Left ventricle myocardium inferior (tissue), 1 donor: Measurements from ENCODE around the gene ARID1A. TPM values are rescaled to one million over a fixed set of nuclear protein-coding genes. Genes with fewer than 3 reads are reported as not detected.

Experiments
- DNase-seq: peaks from one replicate; pipeline ENCODE4 v3.0.0-alpha.2; 2020
- H3K27ac ChIP-seq: fragments of 200-600 bp; replicated peaks from 2 replicates; pipeline ENCODE4 v1.8.0; 2021
- H3K27me3 ChIP-seq: fragments of 200-600 bp; 2 replicates; pipeline ENCODE4 v1.8.0; 2021; ENCODE audit warnings: low read depth
- H3K36me3 ChIP-seq: fragments of 200-600 bp; 2 replicates; pipeline ENCODE4 v1.8.0; 2021
- H3K4me1 ChIP-seq: fragments of 200-600 bp; 2 replicates; pipeline ENCODE4 v1.8.0; 2021
- H3K4me3 ChIP-seq: fragments of 200-600 bp; 2 replicates; pipeline ENCODE4 v1.8.0; 2021; ENCODE audit warnings: mild to moderate bottlenecking, moderate library complexity
- H3K9me3 ChIP-seq: fragments of 200-600 bp; replicated peaks from 2 replicates; pipeline ENCODE4 v1.8.0; 2021
- intact Hi-C: fragments of 100-400 bp; cut with micrococcal nuclease; formaldehyde crosslinking; loops from one replicate; pipeline ENCODE4 v1.11.0; 2022
- total RNA-seq: library from RNA; stranded (reverse); fragmentation: NEBNext Ultra II Directional; extraction: Animal tissue kit (Norgen Biotek cat#: 25700); gene quantifications from one replicate; pipeline ENCODE4 v1.2.1, GENCODE V29; 2021
- TF ChIP-seq, protein P1 (sequence below): fragments of 200-600 bp; IDR thresholded peaks from 2 replicates; pipeline ENCODE4 v1.8.0; 2021; ENCODE audit warnings: antibody characterized with exemption, mild to moderate bottlenecking, borderline replicate concordance
- donor health status: DM: no; HTN: yes; CAD: no; lungs with severe emphysema.

Gene ARID1A
- total RNA-seq, 1 donor from 2014 or later: 31.7 TPM

DNA sequence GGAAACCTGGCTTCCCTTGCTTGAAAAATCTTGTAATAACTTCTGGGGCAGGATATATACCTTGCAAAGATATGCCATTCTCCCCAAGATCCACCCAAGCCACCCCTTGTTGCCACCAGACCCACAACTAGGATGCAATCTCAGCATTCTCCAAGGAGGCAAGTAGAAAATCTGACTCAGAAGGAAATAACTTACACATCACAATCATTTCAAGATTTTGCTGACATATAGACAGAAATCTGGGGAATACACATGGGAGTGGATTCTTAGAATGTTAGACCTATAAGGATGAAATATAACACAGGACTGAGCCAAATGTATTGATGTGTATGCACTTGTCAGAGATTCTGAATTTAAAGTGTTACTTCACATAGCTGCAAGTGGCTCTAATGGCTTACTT lies 115.9 kb downstream of the ARID1A start:
- Histone ChIP-seq H3K27me3 (no peaks in the 10 kb centered on the region), H3K4me1 (no peaks in the 10 kb centered on the region), H3K27ac (no peak overlapping the region), H3K36me3 (no peaks in the 10 kb centered on the region), H3K9me3 (no peaks in the 10 kb centered on the region), H3K4me3 (no peak overlapping the region)
- no peak for DNase-seq
- TF ChIP-seq, protein P1, sequence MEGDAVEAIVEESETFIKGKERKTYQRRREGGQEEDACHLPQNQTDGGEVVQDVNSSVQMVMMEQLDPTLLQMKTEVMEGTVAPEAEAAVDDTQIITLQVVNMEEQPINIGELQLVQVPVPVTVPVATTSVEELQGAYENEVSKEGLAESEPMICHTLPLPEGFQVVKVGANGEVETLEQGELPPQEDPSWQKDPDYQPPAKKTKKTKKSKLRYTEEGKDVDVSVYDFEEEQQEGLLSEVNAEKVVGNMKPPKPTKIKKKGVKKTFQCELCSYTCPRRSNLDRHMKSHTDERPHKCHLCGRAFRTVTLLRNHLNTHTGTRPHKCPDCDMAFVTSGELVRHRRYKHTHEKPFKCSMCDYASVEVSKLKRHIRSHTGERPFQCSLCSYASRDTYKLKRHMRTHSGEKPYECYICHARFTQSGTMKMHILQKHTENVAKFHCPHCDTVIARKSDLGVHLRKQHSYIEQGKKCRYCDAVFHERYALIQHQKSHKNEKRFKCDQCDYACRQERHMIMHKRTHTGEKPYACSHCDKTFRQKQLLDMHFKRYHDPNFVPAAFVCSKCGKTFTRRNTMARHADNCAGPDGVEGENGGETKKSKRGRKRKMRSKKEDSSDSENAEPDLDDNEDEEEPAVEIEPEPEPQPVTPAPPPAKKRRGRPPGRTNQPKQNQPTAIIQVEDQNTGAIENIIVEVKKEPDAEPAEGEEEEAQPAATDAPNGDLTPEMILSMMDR: no peak
- intact Hi-C loops: no loop called here

DNA sequence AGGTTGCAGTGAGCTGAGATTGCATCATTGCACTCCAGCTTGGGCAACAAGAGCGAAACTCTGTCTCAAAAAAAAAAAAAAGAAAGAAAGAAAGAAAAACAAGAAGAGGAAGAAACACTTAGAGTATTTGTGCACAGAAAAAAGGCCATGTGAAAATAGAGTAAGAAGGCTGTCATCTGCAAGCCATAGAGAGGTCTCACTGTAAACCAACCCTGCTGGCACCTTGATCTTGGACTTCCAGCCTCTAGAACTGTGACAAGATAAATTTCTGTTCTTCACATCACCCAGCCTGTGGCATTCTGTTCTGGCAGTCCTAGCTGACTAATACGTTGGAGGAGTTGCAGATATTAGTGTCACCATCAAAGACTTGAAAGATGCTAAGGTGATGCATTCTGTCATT lies 118.6 kb downstream of the ARID1A start:
- TF ChIP-seq, protein P1: no peak
- Histone ChIP-seq H3K36me3 (no peaks in the 10 kb centered on the region), H3K9me3 (no peaks in the 10 kb centered on the region), H3K4me1 (no peaks in the 10 kb centered on the region), H3K27me3 (no peaks in the 10 kb centered on the region), H3K27ac (no peak overlapping the region), H3K4me3 (no peak overlapping the region)
- intact Hi-C loops: no loop called here
- DNase-seq: no peak

DNA sequence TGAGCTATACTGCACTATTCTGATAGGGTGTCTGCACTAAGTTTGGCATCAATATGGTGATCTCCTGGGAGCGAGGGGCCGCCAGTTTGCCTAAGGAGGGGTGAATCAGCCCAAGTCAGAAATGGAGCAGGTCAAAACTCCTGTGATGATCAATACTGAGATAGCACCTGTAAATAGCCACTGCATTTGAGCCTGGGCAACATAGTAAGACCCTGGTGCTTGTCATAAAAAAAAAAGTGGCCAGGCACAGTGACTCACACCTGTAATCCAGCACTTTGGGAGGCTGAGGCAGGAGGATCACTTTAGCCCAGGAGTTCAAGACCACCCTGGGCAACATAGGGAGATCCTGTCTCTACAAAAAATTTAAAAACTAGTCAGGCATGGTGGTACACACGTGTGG lies 119.1 kb downstream of the ARID1A start:
- H3K4me3 ChIP-seq: no peak overlapping the region
- no peak overlapping the region for H3K27ac ChIP-seq
- DNase-seq: no peak
- H3K9me3 ChIP-seq: no peaks in the 10 kb centered on the region
- no peaks in the 10 kb centered on the region for H3K27me3 ChIP-seq
- intact Hi-C loops: no loop called here
- no peaks in the 10 kb centered on the region for H3K4me1 ChIP-seq
- H3K36me3 ChIP-seq: no peaks in the 10 kb centered on the region
- TF ChIP-seq, protein P1: no peak

DNA sequence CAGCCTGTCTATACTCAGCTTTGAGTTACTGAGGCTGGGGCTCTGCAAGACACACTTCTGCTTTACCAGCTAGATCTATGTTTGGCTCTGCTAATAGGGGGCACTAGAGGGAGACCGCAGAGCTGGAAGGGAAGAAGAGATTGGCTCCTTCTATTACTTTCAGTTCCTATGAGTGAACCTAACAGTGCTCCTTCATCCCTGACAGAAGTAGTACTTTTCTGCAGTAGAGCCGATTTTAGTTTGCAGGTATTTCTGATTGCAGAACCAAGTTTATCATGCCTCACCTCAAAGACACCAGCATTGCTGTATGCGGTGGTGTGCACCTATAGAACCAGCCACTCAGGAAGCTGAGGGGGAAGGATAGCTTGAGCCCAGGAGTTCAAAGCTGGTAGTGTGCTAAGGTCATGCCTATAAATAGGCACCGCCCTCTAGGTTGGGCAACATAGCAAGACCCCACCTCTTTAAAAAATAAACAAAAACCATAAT lies 125.0 kb downstream of the ARID1A start:
- TF ChIP-seq, protein P1: no peak
- intact Hi-C loops: no loop called here
- Histone ChIP-seq H3K4me1 (peaks cover 3% of the 10 kb centered on the region), H3K27ac (no peak overlapping the region), H3K4me3 (no peak overlapping the region), H3K36me3 (no peaks in the 10 kb centered on the region), H3K27me3 (no peaks in the 10 kb centered on the region), H3K9me3 (no peaks in the 10 kb centered on the region)
- DNase-seq: no peak

DNA sequence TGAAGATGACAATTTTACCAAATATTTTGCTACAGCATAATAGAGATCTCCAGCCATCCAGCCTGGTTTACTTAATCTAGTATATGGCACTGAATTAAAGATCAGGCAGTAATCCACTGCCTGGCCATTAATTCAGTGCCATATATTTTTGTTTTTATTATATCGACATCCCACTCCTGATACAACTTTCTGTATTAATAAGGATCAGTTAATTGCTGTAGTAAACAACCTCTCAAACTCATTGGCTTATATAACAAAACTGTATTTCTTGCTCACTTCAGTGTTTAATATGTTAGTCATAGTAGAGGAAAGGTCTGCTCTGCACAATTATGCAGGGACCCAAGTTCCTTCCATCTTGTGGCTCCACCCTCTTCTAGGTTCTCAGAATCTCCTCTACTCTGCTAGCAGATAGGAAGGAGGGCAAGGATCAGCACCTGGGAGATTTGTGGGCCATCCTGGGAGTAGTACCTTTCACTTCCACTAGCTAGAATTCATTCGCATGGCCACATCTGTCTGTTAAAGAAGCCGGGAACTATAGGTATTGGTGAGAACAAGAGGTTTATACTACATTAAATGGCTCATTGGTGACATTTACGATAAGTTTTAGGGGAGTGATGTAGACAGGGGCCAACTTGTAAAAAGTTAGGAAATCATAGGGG lies 127.1 kb downstream of the ARID1A start:
- DNase-seq: no peak
- Histone ChIP-seq H3K27ac (no peak overlapping the region), H3K27me3 (no peaks in the 10 kb centered on the region), H3K4me1 (peaks cover 19% of the 10 kb centered on the region), H3K36me3 (no peaks in the 10 kb centered on the region), H3K4me3 (no peak overlapping the region), H3K9me3 (no peaks in the 10 kb centered on the region)
- intact Hi-C loops: no loop called here
- TF ChIP-seq, protein P1: no peak
